Activated naive CD4-positive, alpha-beta T cell treated with anti-CD3 and anti-CD28 coated beads, Interleukin-2, amount 50 U/mL, for 72 hours (primary cell): Measurements from ENCODE around the gene OLAH. TPM values are rescaled to one million over a fixed set of nuclear protein-coding genes. Genes with fewer than 3 reads are reported as not detected.

Experiments used
- ATAC-seq, 2 donors: fragments of 150-1000 bp; cut with Tn5 transposase; 2 replicates each; pipeline ENCODE4 v1.10.0; 2021; ENCODE audit warnings: mild to moderate bottlenecking in 2 of 2, moderate library complexity in 2 of 2
- DNase-seq, 2 donors: peaks; one replicate each; pipeline ENCODE4 v3.0.0; 2021 to 2022; ENCODE audit warnings: low spot score in 2 of 2
- H3K27ac Mint-ChIP-seq, 2 donors: one replicate each; pipeline ENCODE4 v1.8.0; 2022; ENCODE audit warnings: mild to moderate bottlenecking in 2 of 2, mixed read lengths in 2 of 2
- H3K36me3 Mint-ChIP-seq, 2 donors: one replicate each; pipeline ENCODE4 v1.8.0; 2022; ENCODE audit warnings: mixed read lengths in 2 of 2
- H3K9me3 Mint-ChIP-seq, 2 donors: one replicate each; pipeline ENCODE4 v1.8.0; 2022; ENCODE audit warnings: mixed read lengths in 2 of 2
- total RNA-seq, 2 donors: library from RNA; stranded (reverse); gene quantifications; one replicate each; pipeline ENCODE4 v1.2.3, GENCODE V29; 2022

Gene OLAH
- total RNA-seq, 2 donors from 2014 or later = 0.87 to 1.7 TPM

DNA sequence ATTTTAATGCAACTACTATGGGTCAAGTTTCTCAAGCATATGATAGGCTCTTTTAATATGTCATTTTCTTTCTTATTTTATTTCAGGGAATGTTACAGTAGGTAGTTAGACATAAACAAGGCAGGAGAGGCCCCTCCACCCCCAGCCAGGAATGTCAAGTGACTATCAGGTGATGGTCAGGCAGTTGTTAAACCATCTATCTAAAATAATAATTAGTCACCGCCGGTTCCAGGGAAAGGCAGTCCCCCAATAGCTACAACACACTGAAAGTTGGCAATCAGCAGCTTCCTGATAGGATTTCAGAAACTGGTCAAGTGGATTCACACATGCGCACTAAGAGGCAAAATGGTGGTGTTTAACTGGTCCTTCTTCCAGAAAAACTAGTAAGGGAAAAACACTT lies 9.3 kb downstream of the OLAH start:
- Mint-ChIP-seq H3K27ac (no peak overlapping the region), H3K36me3 (no peaks in the 10 kb centered on the region)

DNA sequence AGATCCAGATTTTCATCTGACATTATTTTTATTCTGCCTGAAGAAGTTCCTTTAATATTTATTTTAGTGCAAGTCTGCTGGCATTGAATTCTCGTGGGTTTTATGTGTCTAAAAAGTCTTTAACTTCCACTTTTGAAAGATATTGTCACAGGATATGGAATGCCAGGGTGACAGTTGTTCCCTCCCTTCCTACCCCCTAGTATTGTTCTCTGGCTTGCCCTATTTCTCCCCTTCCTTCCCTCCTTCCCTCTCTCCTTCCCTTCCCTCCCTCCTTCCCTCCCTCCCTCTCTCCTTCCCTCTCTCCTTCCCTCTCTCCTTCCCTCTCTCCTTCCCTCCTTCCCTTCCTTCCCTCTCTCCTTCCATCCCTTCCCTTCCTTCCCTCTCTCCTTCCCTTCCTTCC lies 14.9 kb downstream of the OLAH start:
- Mint-ChIP-seq H3K9me3 (peaks cover 8 to 10% of the 10 kb centered on the region in 2 donors), H3K36me3 (peaks cover 18 to 20% of the 10 kb centered on the region in 2 donors), H3K27ac (no peak overlapping the region)
- DNase-seq (no peak), ATAC-seq (no peak)

More for the DNA sequence above, 9.3 kb downstream of the OLAH start:
- ATAC-seq (no peak), DNase-seq (no peak)
- H3K9me3 Mint-ChIP-seq = no peaks in the 10 kb centered on the region

DNA sequence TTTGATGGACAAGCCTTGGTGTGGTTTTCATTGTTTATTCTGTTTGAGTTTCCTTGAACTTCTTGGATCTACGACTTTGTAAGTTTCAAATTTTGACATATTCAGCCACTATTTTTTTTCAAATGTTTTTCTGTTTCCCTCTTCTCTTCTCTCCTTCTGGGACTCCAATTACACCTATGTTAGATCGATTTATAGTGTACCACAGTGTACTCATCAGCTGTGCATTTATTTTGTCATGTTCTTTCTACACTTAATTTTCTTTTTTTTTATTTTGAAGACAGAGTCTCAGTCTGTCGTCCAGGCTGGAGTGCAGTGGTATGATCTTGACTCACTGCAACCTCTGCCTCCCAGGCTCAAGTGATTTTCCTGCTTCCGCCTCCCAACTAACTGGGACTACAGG lies 16.2 kb downstream of the OLAH start:
- ATAC-seq = no peak
- H3K36me3 Mint-ChIP-seq = peaks cover 18 to 20% of the 10 kb centered on the region in 2 donors
- H3K9me3 Mint-ChIP-seq = peaks cover 8 to 10% of the 10 kb centered on the region in 2 donors
- DNase-seq = no peak
- no peak overlapping the region for H3K27ac Mint-ChIP-seq

DNA sequence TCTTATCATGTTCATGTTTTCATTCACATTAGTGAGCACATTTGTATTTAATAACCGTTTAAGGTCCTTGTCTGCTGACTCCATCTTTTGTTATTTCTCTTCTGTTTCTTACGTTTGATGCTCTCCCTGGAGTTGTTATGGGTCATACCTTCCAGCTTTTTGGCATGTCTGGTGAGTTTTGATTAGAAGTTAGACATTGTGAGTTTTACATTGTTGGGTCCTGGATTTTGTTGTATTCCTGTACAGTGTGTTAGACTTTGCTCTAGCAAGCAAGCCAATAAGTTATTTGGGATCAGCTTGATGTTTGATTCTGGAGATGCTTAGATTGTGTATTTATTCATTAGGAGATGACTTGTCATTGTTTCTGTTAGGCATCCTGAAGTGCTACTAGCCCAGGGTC lies 16.9 kb downstream of the OLAH start:
- H3K27ac Mint-ChIP-seq = no peak overlapping the region
- ATAC-seq (no peak), DNase-seq (no peak)
- peaks cover 23 to 25% of the 10 kb centered on the region in 2 donors for H3K36me3 Mint-ChIP-seq
- H3K9me3 Mint-ChIP-seq = peaks cover 8 to 16% of the 10 kb centered on the region in 2 donors

DNA sequence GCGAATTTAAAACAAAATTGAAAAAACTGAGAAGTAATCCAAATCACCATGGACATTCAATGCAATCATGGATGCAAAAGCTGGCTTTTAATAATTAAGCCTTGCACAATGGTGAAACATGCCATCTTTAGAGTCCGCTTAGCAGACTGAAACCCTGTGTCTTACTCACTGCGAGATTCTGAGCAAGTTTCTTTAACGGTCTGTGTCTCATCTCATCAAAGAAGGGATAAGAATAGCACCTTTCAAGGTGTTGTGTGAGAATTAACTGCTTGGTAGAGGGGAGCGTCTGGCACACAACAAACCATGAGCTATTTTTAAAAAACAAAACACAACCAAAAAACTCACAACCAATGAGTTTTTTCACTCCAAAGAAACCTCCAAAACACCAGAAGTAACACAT lies 23.4 kb downstream of the OLAH start:
- no peak for ATAC-seq
- Mint-ChIP-seq H3K27ac (no peak overlapping the region), H3K36me3 (peaks cover 5% of the 10 kb centered on the region in 2 donors), H3K9me3 (peaks cover 3 to 10% of the 10 kb centered on the region in 2 donors)
- DNase-seq = no peak

DNA sequence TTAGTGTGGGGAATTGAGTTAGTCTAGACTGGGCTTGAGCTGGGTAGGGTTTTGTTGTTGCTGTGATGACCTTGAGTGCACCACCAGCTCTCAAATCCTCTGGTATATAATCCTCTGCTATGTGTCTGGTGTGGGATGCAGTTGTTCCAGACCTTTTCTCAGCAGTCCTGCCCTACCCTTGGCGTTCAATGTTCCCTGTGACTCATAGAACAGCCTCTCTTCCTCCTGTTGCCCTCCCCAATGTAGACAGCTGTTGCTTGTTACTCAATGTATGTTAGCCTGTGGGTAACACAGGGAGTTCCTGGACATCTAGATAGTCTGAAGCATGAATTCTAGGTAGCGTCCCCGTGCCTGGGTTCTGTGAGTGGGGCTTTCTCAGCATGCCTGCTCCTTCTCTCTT lies 25.1 kb downstream of the OLAH start:
- H3K27ac Mint-ChIP-seq = no peak overlapping the region
- peaks cover 5% of the 10 kb centered on the region in 2 donors for H3K36me3 Mint-ChIP-seq
- peaks cover 3 to 10% of the 10 kb centered on the region in 2 donors for H3K9me3 Mint-ChIP-seq
- DNase-seq (no peak), ATAC-seq (no peak)

DNA sequence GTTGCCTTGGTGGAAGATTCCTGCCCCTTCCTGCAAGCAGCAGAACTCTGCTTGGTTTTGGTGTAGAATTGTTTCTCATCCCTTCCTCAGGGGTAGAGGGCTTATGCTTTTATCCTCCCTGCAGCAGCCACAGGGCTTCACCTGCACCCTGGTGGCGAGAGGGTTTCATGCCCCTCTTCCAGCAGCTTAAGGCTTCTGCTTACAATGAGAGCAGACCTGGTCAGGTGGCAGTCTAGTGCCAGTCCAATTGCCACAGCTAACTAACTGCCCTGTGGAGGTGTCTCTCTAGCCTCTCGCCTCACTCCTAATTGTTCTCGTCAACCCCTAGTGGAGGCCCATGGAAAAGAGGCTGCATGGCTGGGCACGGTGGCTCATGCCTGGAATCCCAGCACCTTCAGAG lies 25.5 kb downstream of the OLAH start:
- Mint-ChIP-seq H3K27ac (no peak overlapping the region), H3K36me3 (peaks cover 5% of the 10 kb centered on the region in 2 donors), H3K9me3 (peaks cover 3 to 10% of the 10 kb centered on the region in 2 donors)
- ATAC-seq (no peak), DNase-seq (no peak)

DNA sequence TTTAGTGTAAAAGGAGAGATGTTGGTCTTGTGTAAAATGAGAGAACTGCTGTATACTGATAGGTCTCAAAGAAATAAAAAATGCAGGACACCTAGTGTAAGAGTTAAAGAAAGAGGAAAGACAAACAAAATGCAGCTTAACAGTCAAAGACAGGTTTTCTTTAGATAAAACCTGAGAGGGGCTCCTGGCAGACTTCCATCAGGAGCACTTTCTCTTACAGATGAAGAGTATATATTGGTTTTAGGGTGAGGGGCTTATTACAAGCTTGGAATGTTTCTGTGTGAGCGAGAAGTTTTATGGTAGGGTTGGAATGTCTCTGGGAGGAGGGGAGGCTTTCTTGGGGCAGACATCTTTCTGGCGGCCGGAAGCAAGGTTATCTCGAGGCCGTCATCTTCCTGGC lies 28.6 kb downstream of the OLAH start:
- Mint-ChIP-seq H3K27ac (no peak overlapping the region), H3K36me3 (no peaks in the 10 kb centered on the region), H3K9me3 (peaks cover 3 to 4% of the 10 kb centered on the region in 2 donors)
- no peak for DNase-seq
- ATAC-seq = no peak

DNA sequence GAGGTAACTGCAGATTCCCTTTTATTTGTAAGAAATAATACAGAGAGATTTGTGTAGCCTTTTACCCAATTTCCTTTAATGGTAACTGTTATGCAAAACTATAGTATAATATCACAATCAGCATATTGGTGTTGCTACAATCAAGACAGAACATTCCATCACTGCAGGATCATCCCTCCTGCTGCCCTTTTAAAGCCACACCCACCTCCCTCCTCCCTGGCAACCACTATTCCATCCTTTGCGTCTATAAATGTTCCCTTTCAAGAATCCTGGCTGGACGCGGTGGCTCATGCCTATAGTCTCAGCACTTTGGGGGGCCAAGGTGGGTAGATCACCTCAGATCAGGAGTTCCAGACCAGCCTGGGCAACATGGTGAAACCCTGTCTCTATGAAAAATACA lies 31.7 kb downstream of the OLAH start:
- H3K27ac Mint-ChIP-seq = no peak overlapping the region
- DNase-seq = no peak
- H3K36me3 Mint-ChIP-seq = no peaks in the 10 kb centered on the region
- no peak for ATAC-seq
- H3K9me3 Mint-ChIP-seq = no peaks in the 10 kb centered on the region

DNA sequence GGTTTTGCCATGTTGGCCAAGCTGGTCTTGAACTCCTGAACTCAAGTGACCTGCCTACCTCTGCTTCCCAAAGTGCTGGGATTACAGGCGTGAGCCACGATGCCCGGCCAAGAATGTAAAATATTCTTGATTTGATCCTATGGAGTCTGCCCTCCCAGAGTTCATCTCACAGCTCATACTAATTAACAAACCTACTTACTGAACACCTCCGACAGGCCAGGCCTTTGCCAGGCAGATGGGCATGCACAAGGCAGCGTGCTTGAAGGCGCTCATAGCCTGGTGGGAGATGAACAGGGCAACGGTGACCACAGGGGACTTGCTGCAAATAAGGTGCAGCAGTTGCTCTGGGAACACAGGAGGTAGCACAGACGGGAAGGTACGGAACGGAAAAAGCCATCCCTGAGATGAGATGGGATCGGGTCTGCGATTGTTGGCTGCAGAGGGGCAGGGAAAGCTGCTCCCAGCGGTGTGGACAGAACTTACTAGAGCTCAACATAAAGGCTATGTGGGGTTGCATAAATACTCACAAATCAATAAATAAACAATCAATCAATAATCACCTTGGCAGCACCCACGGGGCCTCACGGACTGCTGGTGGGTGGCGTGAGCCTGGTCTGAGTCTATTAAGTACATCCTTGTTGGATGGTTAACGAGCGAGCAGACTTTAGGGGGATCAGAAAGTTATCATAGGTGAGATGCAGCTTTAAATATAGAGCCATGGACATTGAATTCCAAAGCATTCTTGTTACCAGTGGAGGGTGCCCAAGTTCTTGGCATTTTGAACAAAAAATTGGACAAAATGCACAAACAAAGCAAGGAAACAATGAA lies 40.1 kb downstream of the OLAH start:
- Mint-ChIP-seq H3K9me3 (no peaks in the 10 kb centered on the region), H3K36me3 (no peaks in the 10 kb centered on the region), H3K27ac (no peak overlapping the region)
- DNase-seq (peak in 1 of 2 donors; percentile 50), ATAC-seq (no peak)

DNA sequence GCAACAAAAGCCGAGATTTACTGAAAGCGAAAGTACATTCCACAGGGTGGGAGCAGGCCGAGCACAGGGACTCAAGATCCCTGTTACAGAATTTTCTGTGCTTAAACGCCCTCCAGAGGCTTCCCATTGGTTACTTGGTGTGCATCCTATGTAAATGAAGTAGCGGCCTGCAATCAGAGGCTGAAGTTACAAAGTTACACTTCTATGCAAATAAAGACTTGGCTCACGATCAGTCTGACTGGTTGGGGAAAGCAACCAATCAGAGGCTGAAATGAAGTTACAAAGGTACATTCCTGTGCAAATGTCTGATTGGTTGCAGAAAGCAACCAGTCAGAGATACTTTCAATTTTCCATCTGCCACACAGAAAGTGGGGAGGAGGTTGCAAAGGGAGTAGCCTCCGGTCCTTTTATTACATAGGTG lies 40.8 kb downstream of the OLAH start:
- DNase-seq = peak in 1 of 2 donors; percentile 13
- no peaks in the 10 kb centered on the region for H3K36me3 Mint-ChIP-seq
- H3K27ac Mint-ChIP-seq = no peak overlapping the region
- peak in 1 of 2 donors; percentile 59 for ATAC-seq
- no peaks in the 10 kb centered on the region for H3K9me3 Mint-ChIP-seq

DNA sequence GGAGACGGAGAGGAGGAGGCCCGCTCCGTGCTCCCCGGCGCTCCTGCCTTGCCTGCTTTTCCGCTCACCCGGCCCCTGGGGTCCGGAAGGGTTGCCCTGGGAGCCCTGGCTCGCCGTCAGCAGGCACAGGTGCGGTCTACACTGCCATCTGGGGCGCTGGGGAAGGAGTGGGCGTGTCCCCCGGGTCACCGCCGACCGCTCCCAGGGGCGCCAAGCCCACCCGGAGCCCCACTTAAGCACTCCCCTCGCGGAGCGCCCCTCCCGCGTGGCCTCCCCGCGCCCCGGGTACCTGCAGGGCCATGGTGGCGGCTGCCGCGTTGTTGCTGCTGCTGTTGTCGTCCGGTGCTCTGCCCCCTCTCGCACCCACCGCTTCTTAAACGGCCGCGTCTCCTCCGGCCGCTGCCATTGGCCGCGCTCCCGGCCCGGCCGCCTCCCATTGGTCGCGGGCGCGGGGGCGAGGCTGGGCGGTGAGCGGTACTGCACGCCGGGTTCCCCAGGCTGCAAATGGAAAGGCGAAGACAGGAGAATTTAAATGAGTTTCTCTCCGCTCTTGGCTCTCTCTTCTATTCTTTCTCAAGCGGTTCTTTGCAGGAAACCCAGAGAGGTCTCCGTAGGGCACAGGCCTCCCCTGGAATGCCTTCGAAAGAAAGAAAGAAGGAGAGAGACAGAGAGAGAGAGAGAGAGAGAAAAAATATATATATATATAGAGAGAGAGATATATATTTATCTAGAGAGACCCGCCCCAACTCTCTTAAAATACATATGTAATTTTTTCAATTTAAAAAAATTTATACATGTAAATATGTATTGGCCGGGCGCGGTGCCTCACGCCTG lies 44.9 kb downstream of the OLAH start, which contains the start of gene ACBD7:
TSS of gene ACBD7 (minus strand) at position 349 of the 834 bp plus-strand sequence. CDS start at position 301, 48 bp downstream.
- Mint-ChIP-seq H3K9me3 (no peaks in the 10 kb centered on the region), H3K27ac (no peak within 1 kb of the TSS), H3K36me3 (no peaks in the 10 kb centered on the region)
- peak; percentile 82 to 88 for DNase-seq
- peak; percentile 98 to 99 for ATAC-seq

DNA sequence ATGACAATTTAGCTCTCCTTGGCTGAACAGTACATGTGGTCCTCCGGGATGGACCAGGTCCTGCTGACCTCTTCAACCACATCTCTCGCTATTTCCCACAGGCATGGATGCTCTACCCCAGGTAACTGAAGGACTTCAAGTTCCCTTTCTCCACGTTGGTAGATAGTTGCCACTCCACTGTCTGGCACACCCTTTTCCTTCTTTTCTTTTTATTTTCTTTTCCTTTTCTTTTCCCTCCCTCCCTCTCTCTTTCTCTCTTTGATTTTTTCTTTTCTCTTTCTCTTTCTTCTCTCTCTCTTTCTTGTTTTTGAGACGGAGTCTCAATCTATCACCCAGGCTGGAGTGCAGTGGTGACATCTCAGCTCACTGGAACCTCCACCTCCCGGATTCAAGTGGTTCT lies 47.7 kb downstream of the OLAH start:
- Mint-ChIP-seq H3K27ac (no peak overlapping the region), H3K9me3 (no peaks in the 10 kb centered on the region), H3K36me3 (no peaks in the 10 kb centered on the region)
- peak in 1 of 2 donors; percentile 11 for DNase-seq
- no peak for ATAC-seq

DNA sequence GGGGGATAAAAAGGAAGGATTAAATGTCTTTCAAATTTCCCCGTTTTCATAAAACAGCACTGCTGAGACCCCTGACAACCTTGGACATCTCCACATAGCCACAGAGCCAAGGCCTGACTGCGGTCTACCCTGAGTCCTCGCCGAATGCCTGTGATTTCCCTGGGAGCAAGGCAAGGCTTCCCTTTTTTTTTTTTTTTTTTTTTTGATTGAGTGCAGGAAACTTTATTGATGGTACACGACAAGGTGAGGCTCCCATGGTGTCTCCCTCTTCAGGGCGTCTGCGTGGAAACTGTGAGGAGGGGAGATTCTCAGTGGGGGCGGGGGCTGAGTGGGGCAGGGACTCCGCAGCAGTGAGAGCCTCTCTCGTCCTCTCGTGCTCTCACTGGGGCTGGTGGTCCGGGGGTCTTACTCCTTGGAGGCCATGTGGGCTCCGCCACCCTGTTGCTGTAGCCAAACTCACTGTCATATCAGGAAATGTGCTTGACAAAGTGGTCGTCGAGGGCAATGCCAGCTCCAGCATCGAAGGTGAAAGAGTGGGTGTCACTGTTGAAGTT lies 49.2 kb downstream of the OLAH start:
- no peak for ATAC-seq
- no peaks in the 10 kb centered on the region for H3K9me3 Mint-ChIP-seq
- peaks cover 5% of the 10 kb centered on the region in 2 donors for H3K36me3 Mint-ChIP-seq

DNA sequence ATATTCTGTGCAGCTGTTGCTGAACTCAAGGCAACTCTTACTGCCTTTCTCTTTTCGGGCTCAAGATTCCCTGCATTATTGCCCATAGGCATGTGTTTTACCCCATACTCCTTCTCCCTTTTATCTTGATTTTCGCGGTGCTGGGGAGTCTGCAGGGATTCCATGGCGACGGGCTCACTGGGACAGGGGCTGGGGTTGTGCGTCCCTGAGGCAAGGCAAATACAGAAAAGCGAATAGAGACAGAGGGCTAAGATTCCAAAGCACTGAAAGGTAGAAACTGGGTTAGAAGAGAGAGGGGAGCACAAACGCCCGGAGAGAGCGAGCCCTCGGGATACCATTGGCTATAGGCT lies 52.9 kb downstream of the OLAH start:
- H3K27ac Mint-ChIP-seq = peak overlapping the region; percentile 84 to 97
- ATAC-seq = peak in 1 of 2 donors; percentile 30
- peak in 1 of 2 donors; percentile 55 for DNase-seq
- no peaks in the 10 kb centered on the region for H3K9me3 Mint-ChIP-seq
- peaks cover 7 to 9% of the 10 kb centered on the region in 2 donors for H3K36me3 Mint-ChIP-seq

More for the DNA sequence above, 49.2 kb downstream of the OLAH start:
- DNase-seq = no peak
- H3K27ac Mint-ChIP-seq = no peak overlapping the region

DNA sequence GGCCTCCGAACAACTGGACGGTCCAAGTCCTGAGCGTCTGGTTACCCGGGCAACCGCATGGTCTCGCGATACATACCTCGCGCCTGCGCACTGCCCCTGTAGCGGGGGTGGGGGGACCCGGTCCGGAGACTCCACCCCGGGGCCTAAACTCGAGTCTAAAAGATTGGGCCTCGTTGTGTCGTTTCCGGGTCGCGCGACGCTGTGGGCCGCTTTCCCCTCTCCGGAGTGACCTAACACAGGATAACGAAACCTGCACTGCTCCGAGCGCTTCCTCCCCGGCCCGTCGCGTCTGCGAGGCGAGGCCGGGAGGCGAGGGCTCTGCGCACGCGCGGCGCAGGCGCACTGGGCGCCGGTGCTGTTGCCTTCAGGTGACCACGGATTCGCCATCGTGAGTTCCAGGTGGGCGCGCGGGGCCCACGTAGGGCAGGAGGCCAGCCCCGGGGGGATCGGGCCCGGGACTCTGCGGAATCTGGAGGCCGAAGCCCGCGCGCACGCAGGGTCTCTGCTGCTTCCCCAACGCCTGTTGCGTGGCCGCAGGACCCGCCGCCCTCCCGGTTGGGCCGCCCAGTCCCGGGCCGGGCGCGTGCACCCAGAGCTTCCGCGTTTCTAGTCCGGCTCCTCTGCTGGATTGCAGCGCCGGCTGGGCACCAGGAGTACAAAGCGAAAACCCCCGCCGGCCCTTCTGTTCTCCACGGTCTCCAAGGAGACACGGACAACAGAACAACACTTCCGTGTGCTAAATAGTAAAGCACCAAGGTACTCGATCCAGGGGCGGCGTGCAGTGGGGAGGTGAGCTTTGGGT lies 53.5 kb downstream of the OLAH start, which contains the start of gene RPP38:
TSS of gene RPP38 (plus strand) at position 345 of the 802 bp plus-strand sequence. CDS start 5,960 bp downstream, outside the sequence.
- Mint-ChIP-seq H3K36me3 (peaks cover 7 to 9% of the 10 kb centered on the region in 2 donors), H3K27ac (peak within 1 kb of the TSS; percentile 97 to 100), H3K9me3 (no peaks in the 10 kb centered on the region)
- peak; percentile 96 to 97 for DNase-seq
- ATAC-seq = peak; percentile 91 to 93
